Activated CD8-positive, alpha-beta memory T cell treated with anti-CD3 and anti-CD28 coated beads, Interleukin-2, amount 50 U/mL, for 1 hour (primary cell): ENCODE measurements around the gene PIGP.
"Not testable (repeated sequence)": the region's sequence is repeated elsewhere in the genome, so short reads cannot be mapped to it uniquely, and the experiment has no call there.

Source experiments
- DNase-seq: peaks from one replicate; pipeline ENCODE4 v3.0.0-alpha.2; 2020; ENCODE audit errors: extremely low read depth

The PIGP gene

GRCh38 chr21:37076087-37076850 lies 3.4 kb upstream of the PIGP start:
- DNase-seq, result no peak

GRCh38 chr21:37075214-37075770 lies 2.4 kb upstream of the PIGP start:
- no peak for DNase-seq

- no peak for DNase-seq
Measured at GRCh38 chr21:37074546-37074945, 1.7 kb upstream of the PIGP start.

- DNase-seq, result no peak
Measured at GRCh38 chr21:37074197-37074510, 1.3 kb upstream of the PIGP start.

GRCh38 chr21:37073417-37074196 lies 736 bp upstream of the PIGP start:
- DNase-seq, result peak; percentile 43

- no peak for DNase-seq
Measured at GRCh38 chr21:37072274-37072987, 440 bp downstream of the PIGP start.

- DNase-seq, result no peak
Measured at GRCh38 chr21:37071561-37072273, 1.2 kb downstream of the PIGP start.

GRCh38 chr21:37065561-37066177 lies 7.2 kb downstream of the PIGP start:
- DNase-seq, result no peak

- no peak for DNase-seq
Measured at GRCh38 chr21:37064841-37065240, 8.0 kb downstream of the PIGP start.

- DNase-seq, result no peak
Measured at GRCh38 chr21:37063433-37063832, 9.4 kb downstream of the PIGP start.

- no peak for DNase-seq
Measured at GRCh38 chr21:37062593-37062935, 10.3 kb downstream of the PIGP start.

GRCh38 chr21:37061926-37062592 lies 10.8 kb downstream of the PIGP start:
- DNase-seq, result no peak

GRCh38 chr21:37060296-37060695 lies 12.6 kb downstream of the PIGP start:
- DNase-seq, result no peak

GRCh38 chr21:37059181-37059580 lies 13.7 kb downstream of the PIGP start:
- DNase-seq, result no peak

GRCh38 chr21:37058261-37058660 lies 14.6 kb downstream of the PIGP start:
- no peak for DNase-seq

GRCh38 chr21:37057614-37058013 lies 15.3 kb downstream of the PIGP start:
- DNase-seq, result no peak

GRCh38 chr21:37055271-37055855 lies 17.5 kb downstream of the PIGP start:
- DNase-seq, result no peak

- DNase-seq, result not testable (repeated sequence)
Measured at GRCh38 chr21:37049741-37050140, 23.1 kb downstream of the PIGP start.

GRCh38 chr21:37047079-37047478 lies 25.8 kb downstream of the PIGP start:
- DNase-seq, result no peak

- no peak for DNase-seq
Measured at GRCh38 chr21:37045556-37045955, 27.3 kb downstream of the PIGP start.
